ENCODE results near the gene DKC1. TPM values are rescaled to one million over a fixed set of nuclear protein-coding genes. Genes with fewer than 3 reads are reported as not detected.

Gene DKC1
- polyA plus RNA-seq, 3 donors, result 14.1 to 21.6 (median 17.0) TPM

DNA sequence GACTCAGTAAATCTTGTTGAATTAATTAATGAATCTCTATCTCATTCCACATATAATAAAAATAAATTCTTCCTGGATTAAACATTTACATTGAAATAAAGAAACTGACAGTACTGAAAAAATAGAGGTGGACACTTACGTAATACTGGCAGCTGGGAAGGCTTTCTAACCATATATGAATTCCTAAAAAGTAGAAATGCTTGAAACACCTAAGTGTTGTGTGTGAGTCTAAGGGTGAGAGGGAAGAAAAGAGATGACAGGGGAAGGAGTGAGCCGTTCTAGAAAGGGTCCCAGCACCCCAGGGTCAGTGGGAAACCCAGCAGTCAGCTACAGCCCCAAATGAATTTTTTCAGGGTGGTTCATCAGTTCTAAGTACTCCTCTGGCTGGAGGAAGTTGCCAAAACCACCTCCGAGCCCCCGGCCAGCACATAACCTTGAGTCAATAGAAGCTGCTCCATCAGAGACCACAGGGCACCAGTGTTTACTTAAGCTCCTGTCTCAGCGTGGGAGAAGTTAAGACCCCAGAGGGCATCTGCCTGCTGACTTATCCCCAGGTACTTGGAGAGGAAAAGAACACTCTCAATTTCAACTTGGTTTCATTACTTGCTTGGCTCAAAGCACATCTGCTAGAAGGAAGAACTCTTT lies 30.1 kb upstream of the DKC1 start:
- peak overlapping the region; percentile 66 for H3K4me2 ChIP-seq (replicated peaks; ENCODE audit: extremely low read depth, low read length, poor library complexity, severe bottlenecking)
- peak in 2 of 3 donors; percentile 37 to 60 for DNase-seq
- peaks cover 0 to 5% (median 0%) of the 10 kb centered on the region in 7 donors for H3K9me3 Mint-ChIP-seq
- peak overlapping the region; percentile 40 to 83 for H3K27ac ChIP-seq (ENCODE audit: low read depth in 1 of 2, low read length in 2 of 2)
- H3K27ac Mint-ChIP-seq, result peak overlapping the region; percentile 92 to 97 (median 95)
- peaks cover 7 to 12% of the 10 kb centered on the region in 2 donors for H3K36me3 Mint-ChIP-seq
- TF ChIP-seq, protein P1, sequence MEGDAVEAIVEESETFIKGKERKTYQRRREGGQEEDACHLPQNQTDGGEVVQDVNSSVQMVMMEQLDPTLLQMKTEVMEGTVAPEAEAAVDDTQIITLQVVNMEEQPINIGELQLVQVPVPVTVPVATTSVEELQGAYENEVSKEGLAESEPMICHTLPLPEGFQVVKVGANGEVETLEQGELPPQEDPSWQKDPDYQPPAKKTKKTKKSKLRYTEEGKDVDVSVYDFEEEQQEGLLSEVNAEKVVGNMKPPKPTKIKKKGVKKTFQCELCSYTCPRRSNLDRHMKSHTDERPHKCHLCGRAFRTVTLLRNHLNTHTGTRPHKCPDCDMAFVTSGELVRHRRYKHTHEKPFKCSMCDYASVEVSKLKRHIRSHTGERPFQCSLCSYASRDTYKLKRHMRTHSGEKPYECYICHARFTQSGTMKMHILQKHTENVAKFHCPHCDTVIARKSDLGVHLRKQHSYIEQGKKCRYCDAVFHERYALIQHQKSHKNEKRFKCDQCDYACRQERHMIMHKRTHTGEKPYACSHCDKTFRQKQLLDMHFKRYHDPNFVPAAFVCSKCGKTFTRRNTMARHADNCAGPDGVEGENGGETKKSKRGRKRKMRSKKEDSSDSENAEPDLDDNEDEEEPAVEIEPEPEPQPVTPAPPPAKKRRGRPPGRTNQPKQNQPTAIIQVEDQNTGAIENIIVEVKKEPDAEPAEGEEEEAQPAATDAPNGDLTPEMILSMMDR (IDR thresholded peaks at IDR 0.05), result no peak
- peak overlapping the region; percentile 39 to 71 for H3K4me3 Mint-ChIP-seq
- WGBS (ENCODE audit: insufficient coverage), result 0% methylated on average over 1 of the region's 5 CpGs
- H3K9ac ChIP-seq (ENCODE audit: insufficient read depth, low read length, poor library complexity, severe bottlenecking), result no peak overlapping the region
- H3K9me3 ChIP-seq (replicated peaks in 1 of 2; ENCODE audit: control insufficient read depth in 1 of 2, insufficient read depth in 1 of 2, low read length in 2 of 2), result no peaks in the 10 kb centered on the region
- H2AFZ ChIP-seq (ENCODE audit: insufficient read depth, low read depth, low read length, poor library complexity, severe bottlenecking), result no peak overlapping the region
- intact Hi-C loops (cut with micrococcal nuclease), result no loop called here
- H3K27me3 Mint-ChIP-seq (ENCODE audit: low read depth in 3 of 3), result peaks cover 0 to 2% (median 0%) of the 10 kb centered on the region in 3 donors
- H3K4me1 Mint-ChIP-seq, result peaks cover 98% of the 10 kb centered on the region
- H4K20me1 ChIP-seq (ENCODE audit: insufficient read depth, low read length), result no peaks in the 10 kb centered on the region
- peaks cover 86% of the 10 kb centered on the region for H3K79me2 ChIP-seq (ENCODE audit: insufficient read depth, low read length)
- H3K27me3 ChIP-seq (ENCODE audit: control insufficient read depth in 2 of 2, insufficient read depth in 2 of 2, low read length in 2 of 2), result no peaks in the 10 kb centered on the region
- H3K4me1 ChIP-seq (ENCODE audit: control insufficient read depth in 1 of 2, insufficient read depth in 2 of 2, low read length in 2 of 2), result peaks cover 99 to 100% of the 10 kb centered on the region in 2 donors
- peak overlapping the region in 1 of 3 experiments; percentile 45 for H3K4me3 ChIP-seq (replicated peaks in 1 of 3; ENCODE audit: low read depth in 2 of 3, low read length in 3 of 3)
- H3K36me3 ChIP-seq (replicated peaks in 1 of 2; ENCODE audit: control insufficient read depth in 1 of 2, insufficient read depth in 2 of 2, low read length in 2 of 2), result no peaks in the 10 kb centered on the region

DNA sequence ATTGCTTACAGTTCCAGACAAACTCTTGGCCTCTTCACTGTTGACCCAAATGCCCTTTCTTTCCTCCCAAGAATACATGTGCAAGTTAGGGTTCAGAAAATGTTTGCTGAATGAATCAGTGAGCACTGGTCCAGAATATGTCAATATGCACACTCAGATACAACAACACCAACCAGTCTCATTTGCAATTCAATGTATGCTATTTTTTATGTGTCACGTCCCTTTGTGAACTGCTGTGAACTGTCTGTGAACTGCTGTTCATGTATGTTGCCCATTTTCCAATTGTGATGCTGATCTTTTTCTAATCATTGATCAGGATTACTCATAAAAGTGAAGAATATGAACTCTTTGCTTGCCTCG lies 29.6 kb upstream of the DKC1 start:
- Histone ChIP-seq H3K4me2 (replicated peaks; ENCODE audit: extremely low read depth, low read length, poor library complexity, severe bottlenecking) (peak overlapping the region; percentile 66), H2AFZ (ENCODE audit: insufficient read depth, low read depth, low read length, poor library complexity, severe bottlenecking) (no peak overlapping the region), H3K4me1 (ENCODE audit: control insufficient read depth in 1 of 2, insufficient read depth in 2 of 2, low read length in 2 of 2) (peaks cover 98 to 99% of the 10 kb centered on the region in 2 donors), H4K20me1 (ENCODE audit: insufficient read depth, low read length) (no peaks in the 10 kb centered on the region), H3K4me3 (replicated peaks in 1 of 3; ENCODE audit: low read depth in 2 of 3, low read length in 3 of 3) (peak overlapping the region in 1 of 3 experiments; percentile 45), H3K36me3 (replicated peaks in 1 of 2; ENCODE audit: control insufficient read depth in 1 of 2, insufficient read depth in 2 of 2, low read length in 2 of 2) (no peaks in the 10 kb centered on the region), H3K79me2 (ENCODE audit: insufficient read depth, low read length) (peaks cover 86% of the 10 kb centered on the region), H3K27me3 (ENCODE audit: control insufficient read depth in 2 of 2, insufficient read depth in 2 of 2, low read length in 2 of 2) (no peaks in the 10 kb centered on the region), H3K27ac (ENCODE audit: low read depth in 1 of 2, low read length in 2 of 2) (peak overlapping the region; percentile 40 to 83), H3K9ac (ENCODE audit: insufficient read depth, low read length, poor library complexity, severe bottlenecking) (no peak overlapping the region), H3K9me3 (replicated peaks in 1 of 2; ENCODE audit: control insufficient read depth in 1 of 2, insufficient read depth in 1 of 2, low read length in 2 of 2) (no peaks in the 10 kb centered on the region)
- peak overlapping the region; percentile 39 to 71 for H3K4me3 Mint-ChIP-seq
- peaks cover 0 to 5% (median 0%) of the 10 kb centered on the region in 7 donors for H3K9me3 Mint-ChIP-seq
- no peak for DNase-seq
- peaks cover 0 to 2% (median 0%) of the 10 kb centered on the region in 3 donors for H3K27me3 Mint-ChIP-seq (ENCODE audit: low read depth in 3 of 3)
- H3K4me1 Mint-ChIP-seq, result peaks cover 96% of the 10 kb centered on the region
- H3K27ac Mint-ChIP-seq, result peak overlapping the region; percentile 92 to 97 (median 95)
- TF ChIP-seq, protein P1 (IDR thresholded peaks at IDR 0.05), result no peak
- WGBS (ENCODE audit: insufficient coverage), result no CpG with 5 or more reads among the region's 2 CpGs
- intact Hi-C loops (cut with micrococcal nuclease), result no loop called here
- H3K36me3 Mint-ChIP-seq, result peaks cover 8 to 12% of the 10 kb centered on the region in 2 donors

All from CD14-positive monocyte (primary cell).